H9 (cell line): ENCODE data around the gene KAT6B. TPM values are rescaled to one million over a fixed set of nuclear protein-coding genes. Genes with fewer than 3 reads are reported as not detected.

Source experiments
- DNase-seq: peaks from one replicate; pipeline ENCODE4 v3.0.0-alpha.2; 2017
- H2AFZ ChIP-seq: one replicate; pipeline ENCODE4 v1.6.1; 2013; ENCODE audit warnings: mild to moderate bottlenecking, low read length, control low read depth, moderate library complexity
- H2AK5ac ChIP-seq: 2 replicates; pipeline ENCODE4 v1.6.1; 2013; ENCODE audit warnings: low read length, control low read depth, mixed read lengths; ENCODE audit not compliant: insufficient read length
- H2BK120ac ChIP-seq: one replicate; pipeline ENCODE4 v1.6.1; 2013; ENCODE audit warnings: low read depth, mild to moderate bottlenecking, low read length, control low read depth, inconsistent platforms; ENCODE audit not compliant: poor library complexity, severe bottlenecking
- H2BK12ac ChIP-seq: 2 replicates; pipeline ENCODE4 v1.6.1; 2013; ENCODE audit warnings: low read length, control low read depth, mixed read lengths, low read depth; ENCODE audit not compliant: insufficient read length
- H2BK15ac ChIP-seq: 2 replicates; pipeline ENCODE4 v1.6.1; 2013; ENCODE audit warnings: low read depth, low read length, control low read depth
- H2BK20ac ChIP-seq: one replicate; pipeline ENCODE4 v1.6.1; 2013; ENCODE audit warnings: low read depth, mild to moderate bottlenecking, low read length, control low read depth, inconsistent platforms; ENCODE audit not compliant: poor library complexity, severe bottlenecking
- H2BK5ac ChIP-seq: 2 replicates; pipeline ENCODE4 v1.6.1; 2013; ENCODE audit warnings: low read length, control low read depth, mixed read lengths; ENCODE audit not compliant: insufficient read length
- H3K14ac ChIP-seq: 2 replicates; pipeline ENCODE4 v1.6.1; 2013; ENCODE audit warnings: low read length, control low read depth; ENCODE audit not compliant: insufficient read depth
- H3K18ac ChIP-seq: 2 replicates; pipeline ENCODE4 v1.6.1; 2013; ENCODE audit warnings: low read depth, mild to moderate bottlenecking, mixed read lengths, low read length, control low read depth; ENCODE audit not compliant: insufficient read length
- H3K23ac ChIP-seq: 2 replicates; pipeline ENCODE4 v1.6.1; 2013; ENCODE audit warnings: low read length, control low read depth, mixed read lengths, low read depth; ENCODE audit not compliant: insufficient read length
- H3K23me2 ChIP-seq: 2 replicates; pipeline ENCODE4 v1.6.1; 2013; ENCODE audit warnings: low read depth, mild to moderate bottlenecking, mixed read lengths, low read length, control low read depth; ENCODE audit not compliant: insufficient read length, poor library complexity, severe bottlenecking
- H3K27ac ChIP-seq: 2 replicates; pipeline ENCODE4 v1.5.1; 2013; ENCODE audit warnings: low read length, control low read depth, mixed read lengths, low read depth; ENCODE audit not compliant: insufficient read length
- H3K27me3 ChIP-seq: 2 replicates; pipeline ENCODE4 v1.6.1; 2013; ENCODE audit warnings: low read length, control low read depth, inconsistent platforms; ENCODE audit not compliant: insufficient read depth
- H3K4ac ChIP-seq: 2 replicates; pipeline ENCODE4 v1.6.1; 2013; ENCODE audit warnings: low read depth, mild to moderate bottlenecking, control low read depth, inconsistent platforms, low read length, moderate library complexity
- H3K4me1 ChIP-seq: 2 replicates; pipeline ENCODE4 v1.6.1; 2013; ENCODE audit warnings: low read length, control low read depth, inconsistent platforms; ENCODE audit not compliant: insufficient read depth
- H3K4me2 ChIP-seq: 2 replicates; pipeline ENCODE4 v1.6.1; 2013; ENCODE audit warnings: low read length, control low read depth, mixed read lengths; ENCODE audit not compliant: insufficient read length, insufficient read depth
- H3K56ac ChIP-seq: 2 replicates; pipeline ENCODE4 v1.6.1; 2013; ENCODE audit warnings: low read depth, mild to moderate bottlenecking, mixed read lengths, low read length, control low read depth; ENCODE audit not compliant: insufficient read length
- H3K79me1 ChIP-seq: 2 replicates; pipeline ENCODE4 v1.6.1; 2013; ENCODE audit warnings: low read depth, mild to moderate bottlenecking, moderate library complexity, low read length, control low read depth, inconsistent platforms; ENCODE audit not compliant: insufficient read depth, poor library complexity, severe bottlenecking
- H3K79me2 ChIP-seq: 2 replicates; pipeline ENCODE4 v1.6.1; 2013; ENCODE audit warnings: low read length, control low read depth, inconsistent platforms; ENCODE audit not compliant: insufficient read depth
- H3K9ac ChIP-seq: 2 replicates; pipeline ENCODE4 v1.6.1; 2013; ENCODE audit warnings: low read length, control low read depth, mixed read lengths; ENCODE audit not compliant: insufficient read length; ENCODE audit errors: extremely low read depth
- H3K9me3 ChIP-seq: one replicate; pipeline ENCODE4 v1.6.1; 2013; ENCODE audit warnings: low read depth, low read length, inconsistent platforms; ENCODE audit not compliant: control insufficient read depth
- H3T11ph ChIP-seq: one replicate; pipeline ENCODE4 v1.6.1; 2013; ENCODE audit warnings: mild to moderate bottlenecking, low read length, control low read depth, inconsistent platforms
- H4K20me1 ChIP-seq: one replicate; pipeline ENCODE4 v1.6.1; 2013; ENCODE audit not compliant: control insufficient read depth, insufficient read length, insufficient read depth
- H4K5ac ChIP-seq: 2 replicates; pipeline ENCODE4 v1.6.1; 2013; ENCODE audit warnings: low read depth, mild to moderate bottlenecking, mixed read lengths, low read length, control low read depth; ENCODE audit not compliant: insufficient read length
- H4K8ac ChIP-seq: replicated peaks from 2 replicates; pipeline ENCODE4 v1.6.1; 2013; ENCODE audit warnings: low read length, control low read depth, mixed read lengths, low read depth; ENCODE audit not compliant: insufficient read length
- H4K91ac ChIP-seq: 2 replicates; pipeline ENCODE4 v1.6.1; 2013; ENCODE audit warnings: low read depth, mild to moderate bottlenecking, moderate library complexity, mixed read lengths, low read length, control low read depth; ENCODE audit not compliant: insufficient read length
- H3K27ac Mint-ChIP-seq, 3 experiments: 2 replicates in 2 of 3; 3 replicates in 1 of 3; pipeline ENCODE4 v1.8.0; 2020 to 2021; ENCODE audit warnings: mixed read lengths in 3 of 3, mild to moderate bottlenecking in 1 of 3, moderate library complexity in 1 of 3
- H3K27me3 Mint-ChIP-seq: 2 replicates; pipeline ENCODE4 v1.8.0; 2021; ENCODE audit warnings: low read depth, mild to moderate bottlenecking, moderate library complexity, mixed read lengths
- H3K36me3 Mint-ChIP-seq, 3 experiments: 2 replicates in 2 of 3; 3 replicates in 1 of 3; pipeline ENCODE4 v1.8.0; 2020 to 2021; ENCODE audit warnings: low read depth in 3 of 3, mixed read lengths in 3 of 3; ENCODE audit not compliant: insufficient read depth in 1 of 3
- H3K4me1 Mint-ChIP-seq, 2 experiments: 2 replicates each; pipeline ENCODE4 v1.8.0; 2020; ENCODE audit warnings: mixed read lengths in 2 of 2
- H3K4me3 Mint-ChIP-seq, 2 experiments: 2 replicates in 1 of 2; 3 replicates in 1 of 2; pipeline ENCODE4 v1.8.0; 2020 to 2021; ENCODE audit warnings: mild to moderate bottlenecking in 2 of 2, mixed read lengths in 2 of 2, moderate library complexity in 1 of 2
- H3K9me3 Mint-ChIP-seq, 2 experiments: 2 replicates in 1 of 2; 3 replicates in 1 of 2; pipeline ENCODE4 v1.8.0; 2020; ENCODE audit warnings: mild to moderate bottlenecking in 2 of 2, mixed read lengths in 2 of 2, moderate library complexity in 1 of 2
- WGBS: extraction: QIAGEN DNeasy Blood & Tissue Kit; methylation state at CpG from one replicate; pipeline ENCODE4 v1.1.7; 2013; ENCODE audit warnings: missing lambda C conversion rate, low lambda C conversion rate, mixed read lengths; ENCODE audit not compliant: insufficient read length; ENCODE audit errors: extremely low coverage; 5-methylcytosine and 5-hydroxymethylcytosine counted together
- total RNA-seq: library from RNA; stranded (reverse); gene quantifications from 2 replicates; pipeline ENCODE4 v1.2.1, GENCODE V29; 2021
- TF ChIP-seq, protein P1 (sequence below): fragments of 200-600 bp; sonication (generic); conservative IDR thresholded peaks from 3 replicates; pipeline ENCODE4 v1.8.0; 2021; ENCODE audit warnings: antibody characterized with exemption, mild to moderate bottlenecking

KAT6B gene
- total RNA-seq, 1 experiment from 2014 or later = 34.2 TPM

GRCh38 chr10:74981831-74982633 is 155.6 kb downstream of the KAT6B start:
- no peaks in the 10 kb centered on the region for H3K27me3 Mint-ChIP-seq
- no CpG with 5 or more reads among the region's 5 CpGs for WGBS
- H2BK15ac ChIP-seq = no peak overlapping the region

More at GRCh38 chr10:74981831-74982633, 155.6 kb downstream of the KAT6B start:
- H3K9me3 Mint-ChIP-seq = no peaks in the 10 kb centered on the region
- H2AK5ac ChIP-seq = no peak overlapping the region
- no peak overlapping the region for H2BK12ac ChIP-seq
- no peak overlapping the region for H3K9ac ChIP-seq
- H3T11ph ChIP-seq = no peak overlapping the region
- H3K14ac ChIP-seq = no peak overlapping the region
- H2BK120ac ChIP-seq = no peak overlapping the region
- no peak overlapping the region for H2AFZ ChIP-seq
- no peak for DNase-seq
- TF ChIP-seq, protein P1, sequence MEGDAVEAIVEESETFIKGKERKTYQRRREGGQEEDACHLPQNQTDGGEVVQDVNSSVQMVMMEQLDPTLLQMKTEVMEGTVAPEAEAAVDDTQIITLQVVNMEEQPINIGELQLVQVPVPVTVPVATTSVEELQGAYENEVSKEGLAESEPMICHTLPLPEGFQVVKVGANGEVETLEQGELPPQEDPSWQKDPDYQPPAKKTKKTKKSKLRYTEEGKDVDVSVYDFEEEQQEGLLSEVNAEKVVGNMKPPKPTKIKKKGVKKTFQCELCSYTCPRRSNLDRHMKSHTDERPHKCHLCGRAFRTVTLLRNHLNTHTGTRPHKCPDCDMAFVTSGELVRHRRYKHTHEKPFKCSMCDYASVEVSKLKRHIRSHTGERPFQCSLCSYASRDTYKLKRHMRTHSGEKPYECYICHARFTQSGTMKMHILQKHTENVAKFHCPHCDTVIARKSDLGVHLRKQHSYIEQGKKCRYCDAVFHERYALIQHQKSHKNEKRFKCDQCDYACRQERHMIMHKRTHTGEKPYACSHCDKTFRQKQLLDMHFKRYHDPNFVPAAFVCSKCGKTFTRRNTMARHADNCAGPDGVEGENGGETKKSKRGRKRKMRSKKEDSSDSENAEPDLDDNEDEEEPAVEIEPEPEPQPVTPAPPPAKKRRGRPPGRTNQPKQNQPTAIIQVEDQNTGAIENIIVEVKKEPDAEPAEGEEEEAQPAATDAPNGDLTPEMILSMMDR = no peak
- H4K8ac ChIP-seq = no peak overlapping the region
- no peak overlapping the region for H4K91ac ChIP-seq
- no peak overlapping the region for H2BK5ac ChIP-seq
- H3K4me2 ChIP-seq = no peak overlapping the region
- H3K27ac Mint-ChIP-seq = 0 out of 7 replicates have a peak overlapping the region, but pooled peaks of 1 of the 3 experiments have one; percentile 47
- no peak overlapping the region for H3K18ac ChIP-seq
- no peak overlapping the region for H2BK20ac ChIP-seq
- H3K79me1 ChIP-seq = no peaks in the 10 kb centered on the region
- peaks cover 0 to 19% (median 7%) of the 10 kb centered on the region in 3 experiments; a peak in 3 of 7 replicates for H3K36me3 Mint-ChIP-seq
- H4K20me1 ChIP-seq = no peaks in the 10 kb centered on the region
- no peaks in the 10 kb centered on the region for H3K9me3 ChIP-seq
- H3K23ac ChIP-seq = no peak overlapping the region
- no peak overlapping the region for H3K56ac ChIP-seq
- H3K27me3 ChIP-seq = no peaks in the 10 kb centered on the region
- H3K4ac ChIP-seq = no peak overlapping the region
- H3K4me1 ChIP-seq = no peaks in the 10 kb centered on the region
- H4K5ac ChIP-seq = no peak overlapping the region
- no peaks in the 10 kb centered on the region for H3K23me2 ChIP-seq
- no peak overlapping the region for H3K4me3 Mint-ChIP-seq
- H3K79me2 ChIP-seq = no peaks in the 10 kb centered on the region
- no peaks in the 10 kb centered on the region for H3K4me1 Mint-ChIP-seq
- no peak overlapping the region for H3K27ac ChIP-seq
